Endodermal cell (in vitro differentiated cells): ENCODE measurements around the gene RXRA. TPM values are rescaled to one million over a fixed set of nuclear protein-coding genes. Genes with fewer than 3 reads are reported as not detected.

Experiments used
- DNase-seq: peaks from one replicate; pipeline ENCODE4 v3.0.0-alpha.2; 2017
- H3K27ac ChIP-seq: 2 replicates; pipeline ENCODE4 v1.5.1; 2013; ENCODE audit warnings: mild to moderate bottlenecking, low read depth, low read length, moderate library complexity
- H3K27me3 ChIP-seq: 2 replicates; pipeline ENCODE4 v1.6.1; 2013; ENCODE audit warnings: mild to moderate bottlenecking, low read length, moderate library complexity; ENCODE audit not compliant: insufficient read depth, control insufficient read depth, poor library complexity, severe bottlenecking
- H3K36me3 ChIP-seq: 2 replicates; pipeline ENCODE4 v1.7.0; 2013; ENCODE audit warnings: mild to moderate bottlenecking, low read length, moderate library complexity; ENCODE audit not compliant: control insufficient read depth, insufficient read depth
- H3K4me1 ChIP-seq: one replicate; pipeline ENCODE4 v1.7.0; 2013; ENCODE audit warnings: low read length; ENCODE audit not compliant: control insufficient read depth, insufficient read depth
- H3K4me3 ChIP-seq: 2 replicates; pipeline ENCODE4 v1.5.1; 2013; ENCODE audit warnings: mild to moderate bottlenecking, low read length, moderate library complexity
- H3K9ac ChIP-seq: 2 replicates; pipeline ENCODE4 v1.6.1; 2013; ENCODE audit warnings: mild to moderate bottlenecking, low read length, moderate library complexity; ENCODE audit not compliant: poor library complexity, severe bottlenecking; ENCODE audit errors: extremely low read depth
- H3K9me3 ChIP-seq: 2 replicates; pipeline ENCODE4 v1.6.1; 2013; ENCODE audit warnings: mild to moderate bottlenecking, low read length, moderate library complexity; ENCODE audit not compliant: control insufficient read depth
- H3K27ac Mint-ChIP-seq: 2 replicates; pipeline ENCODE4 v1.8.0; 2020; ENCODE audit warnings: mixed read lengths
- H3K27me3 Mint-ChIP-seq: 2 replicates; pipeline ENCODE4 v1.8.0; 2021; ENCODE audit warnings: mild to moderate bottlenecking, mixed read lengths; ENCODE audit not compliant: insufficient read depth
- H3K36me3 Mint-ChIP-seq: 2 replicates; pipeline ENCODE4 v1.8.0; 2020; ENCODE audit warnings: low read depth, mixed read lengths
- H3K4me1 Mint-ChIP-seq: 2 replicates; pipeline ENCODE4 v1.8.0; 2020; ENCODE audit warnings: mixed read lengths
- H3K4me3 Mint-ChIP-seq: 2 replicates; pipeline ENCODE4 v1.8.0; 2020; ENCODE audit warnings: mild to moderate bottlenecking, moderate library complexity, mixed read lengths
- H3K9me3 Mint-ChIP-seq: 2 replicates; pipeline ENCODE4 v1.8.0; 2020; ENCODE audit warnings: mild to moderate bottlenecking, mixed read lengths
- CTCF ChIP-seq: fragments of 200-600 bp; sonication (generic); conservative IDR thresholded peaks from 2 replicates; pipeline ENCODE4 v1.5.0; 2021; ENCODE audit warnings: antibody characterized with exemption, mild to moderate bottlenecking
- WGBS, 2 experiments: methylation state at CpG; one replicate each; pipeline versions ENCODE4 v1.1.5 to v1.1.7; 2013; ENCODE audit warnings: missing lambda C conversion rate in 2 of 2, mixed read lengths in 1 of 2; ENCODE audit not compliant: insufficient coverage in 1 of 2, insufficient read length in 1 of 2; 5-methylcytosine and 5-hydroxymethylcytosine counted together
- total RNA-seq, 2 donors: library from RNA; stranded (reverse); fragmentation: NEBNext Ultra II Directional in 1 of 2; extraction: Animal tissue kit (Norgen Biotek cat#: 25700) in 1 of 2; gene quantifications; 2 replicates in 1 of 2; 3 replicates in 1 of 2; pipeline ENCODE4 v1.2.1, GENCODE V29; 2021

The RXRA gene
- total RNA-seq, 2 donors from 2014 or later = 58.3 to 70.6 TPM

DNA sequence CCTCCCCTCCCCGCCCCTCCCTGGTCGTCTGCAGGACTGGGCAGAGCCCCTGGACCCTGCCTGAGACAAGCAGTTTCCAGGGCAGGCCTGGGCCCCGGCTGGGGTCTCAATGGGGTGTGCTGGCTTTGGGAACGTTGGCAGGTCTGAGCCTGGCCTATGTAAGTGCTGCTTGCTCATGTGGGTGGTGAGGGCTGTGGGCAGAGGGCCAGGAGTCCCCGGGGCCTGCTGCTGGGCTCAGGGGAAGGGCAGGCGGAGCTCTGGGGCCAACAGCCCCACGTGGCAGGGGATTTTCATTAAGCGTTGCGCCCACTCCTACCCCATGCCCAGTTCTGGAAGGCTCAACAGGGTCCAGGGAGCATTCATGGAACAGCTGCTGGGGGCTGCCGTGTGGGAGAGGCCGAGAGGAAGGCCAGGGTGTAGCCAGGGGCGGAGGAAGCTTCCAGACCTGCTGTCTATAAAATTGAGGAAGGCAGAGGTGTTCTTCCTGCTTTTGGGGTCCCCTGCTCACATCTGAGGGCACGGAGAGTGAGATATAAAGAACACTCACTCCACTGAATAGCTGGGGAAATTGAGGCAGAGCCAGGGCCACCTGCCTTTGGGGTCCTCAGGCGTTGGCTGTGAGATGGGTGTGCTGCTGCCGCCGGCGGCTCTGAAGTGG lies 32.5 kb downstream of the RXRA start:
- 78 to 89% methylated on average over 7 to 17 of the region's 17 CpGs for WGBS, 2 experiments
- Histone ChIP-seq H3K27ac (no peak overlapping the region), H3K9ac (no peak overlapping the region), H3K27me3 (no peaks in the 10 kb centered on the region), H3K9me3 (no peaks in the 10 kb centered on the region), H3K36me3 (no peaks in the 10 kb centered on the region), H3K4me1 (peaks cover 9% of the 10 kb centered on the region), H3K4me3 (no peak overlapping the region)
- peak overlapping the region; percentile 76 for H3K27ac Mint-ChIP-seq
- no peak overlapping the region for H3K4me3 Mint-ChIP-seq
- no peaks in the 10 kb centered on the region for H3K36me3 Mint-ChIP-seq
- H3K9me3 Mint-ChIP-seq = no peaks in the 10 kb centered on the region
- H3K4me1 Mint-ChIP-seq = peaks cover 19% of the 10 kb centered on the region
- no peaks in the 10 kb centered on the region for H3K27me3 Mint-ChIP-seq
- DNase-seq = no peak
- TF ChIP-seq CTCF = no peak

DNA sequence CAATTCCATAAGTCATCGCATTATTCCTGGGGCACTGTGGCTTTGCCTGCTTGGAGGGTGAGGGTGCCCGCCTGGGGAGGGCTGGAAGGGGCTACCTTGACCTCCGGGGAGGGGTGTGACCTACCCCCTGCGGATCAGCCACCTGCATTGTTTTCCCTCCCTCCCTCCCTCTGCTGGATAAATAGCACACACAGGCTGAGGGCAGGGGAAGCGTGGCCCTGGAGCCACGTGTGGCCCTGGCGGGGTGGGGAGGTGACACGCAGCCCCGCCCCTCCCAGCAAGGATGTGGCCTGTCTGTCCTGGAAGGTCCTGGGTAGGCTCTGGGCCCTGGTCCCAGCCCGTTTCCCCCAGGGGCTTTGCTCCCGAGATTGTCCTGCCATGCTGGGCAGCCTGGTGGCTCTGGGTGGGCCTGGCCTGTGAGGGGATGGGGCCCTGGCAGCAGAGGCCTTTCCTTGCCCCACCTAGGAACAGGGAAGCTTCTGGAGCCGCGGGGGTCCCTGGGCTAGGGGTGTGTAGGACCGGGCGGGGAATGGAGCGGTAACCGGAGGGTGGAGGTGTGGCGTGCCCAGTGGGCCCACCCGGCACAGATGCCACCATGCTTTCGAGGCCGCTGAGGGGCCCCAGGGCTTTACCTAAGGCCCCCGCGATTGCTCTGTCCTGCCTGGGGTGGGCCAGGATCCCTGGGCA lies 33.4 kb downstream of the RXRA start:
- Histone ChIP-seq H3K27ac (no peak overlapping the region), H3K9ac (no peak overlapping the region), H3K4me3 (no peak overlapping the region), H3K27me3 (no peaks in the 10 kb centered on the region), H3K4me1 (peaks cover 9% of the 10 kb centered on the region), H3K9me3 (no peaks in the 10 kb centered on the region), H3K36me3 (no peaks in the 10 kb centered on the region)
- Mint-ChIP-seq H3K27me3 (no peaks in the 10 kb centered on the region), H3K4me1 (peaks cover 19% of the 10 kb centered on the region), H3K4me3 (no peak overlapping the region), H3K27ac (no peak overlapping the region), H3K36me3 (no peaks in the 10 kb centered on the region), H3K9me3 (no peaks in the 10 kb centered on the region)
- no peak for DNase-seq
- 92% methylated on average over 9 to 23 of the region's 23 CpGs for WGBS, 2 experiments
- TF ChIP-seq CTCF = peak; percentile 20

DNA sequence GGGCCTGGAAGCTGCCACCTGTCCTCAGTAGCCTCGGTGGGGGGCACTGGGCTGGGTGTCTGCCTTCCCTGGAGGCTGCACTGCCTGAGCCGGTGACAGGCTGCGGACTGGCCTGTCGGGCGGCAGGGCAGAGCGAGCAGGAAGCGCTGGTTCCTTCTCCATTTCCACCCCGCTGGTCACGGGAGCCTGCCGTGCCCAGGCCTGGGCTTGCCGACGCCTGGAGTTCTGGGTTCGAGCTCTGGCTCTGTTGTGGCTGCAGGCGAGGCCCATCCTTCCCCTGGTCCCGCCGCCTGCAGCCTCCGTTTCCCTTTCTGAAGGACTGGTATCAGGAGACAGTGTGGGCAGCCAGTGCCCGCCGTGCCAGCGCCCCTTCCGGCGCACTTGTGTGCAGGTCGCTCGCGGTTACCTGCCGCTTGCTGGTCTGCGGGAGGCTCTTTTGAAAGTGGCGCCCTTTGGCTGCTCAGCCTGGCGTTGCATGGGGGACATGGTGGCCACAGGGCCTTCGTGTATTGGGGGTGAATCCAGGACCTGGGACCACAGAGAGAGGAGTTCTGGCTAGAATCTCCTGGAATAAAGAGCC lies 34.0 kb downstream of the RXRA start:
- Mint-ChIP-seq H3K27ac (no peak overlapping the region), H3K4me3 (no peak overlapping the region), H3K4me1 (peaks cover 16% of the 10 kb centered on the region), H3K27me3 (no peaks in the 10 kb centered on the region), H3K36me3 (no peaks in the 10 kb centered on the region), H3K9me3 (no peaks in the 10 kb centered on the region)
- Histone ChIP-seq H3K27ac (no peak overlapping the region), H3K4me3 (no peak overlapping the region), H3K9ac (no peak overlapping the region), H3K9me3 (no peaks in the 10 kb centered on the region), H3K4me1 (peaks cover 4% of the 10 kb centered on the region), H3K36me3 (no peaks in the 10 kb centered on the region), H3K27me3 (no peaks in the 10 kb centered on the region)
- no peak for TF ChIP-seq CTCF
- DNase-seq = no peak
- WGBS, 2 experiments = 95% methylated on average over 25 to 30 of the region's 30 CpGs
